ENCODE results near the gene TMEM161A.
A peak's percentile ranks its signal among the peaks of the same experiment; 100 is the strongest.
"Not testable (repeated sequence)": the region's sequence is repeated elsewhere in the genome, so short reads cannot be mapped to it uniquely, and the experiment has no call there.

TMEM161A gene

DNA sequence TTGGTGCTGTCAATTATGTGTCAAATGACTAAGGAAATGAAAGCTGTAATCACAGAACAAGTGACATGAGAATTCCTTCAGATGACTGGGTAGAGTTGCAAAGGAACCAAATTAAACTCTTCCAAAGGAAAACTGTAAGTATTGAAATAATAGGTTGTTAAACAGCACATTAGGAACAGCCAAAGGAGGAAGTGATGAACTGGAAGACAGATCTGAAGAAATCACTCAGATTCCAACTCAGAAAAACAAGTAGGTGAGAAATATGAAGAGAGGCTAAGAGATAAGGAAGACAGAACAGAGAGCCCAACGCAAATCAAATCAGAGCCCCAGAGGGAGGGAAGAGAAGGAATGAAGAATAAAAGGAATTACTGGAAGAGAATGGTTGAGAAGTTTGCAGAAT is 15.4 kb downstream of the TMEM161A start:
- no peak for DNase-seq (ENCODE audit: low spot score)

DNA sequence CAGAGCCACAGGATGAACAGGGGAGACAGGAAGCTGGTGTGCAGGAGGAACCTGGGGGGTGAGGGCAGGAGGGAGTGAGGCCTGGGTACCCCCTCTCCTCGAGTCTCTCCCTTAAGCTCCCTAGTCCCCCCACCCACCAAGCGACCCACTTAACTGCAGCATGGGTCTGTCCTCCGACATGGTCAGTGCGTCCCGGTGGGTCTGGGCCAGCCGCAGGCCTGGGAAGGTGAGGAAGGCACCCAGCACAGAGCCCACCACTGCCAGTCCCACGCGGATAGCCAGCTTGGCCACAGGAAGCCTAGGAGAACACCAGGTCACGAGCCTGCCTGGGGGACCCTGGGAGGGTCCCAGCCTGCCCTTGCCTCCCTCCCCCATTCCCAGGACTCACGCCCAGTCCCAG is 16.9 kb downstream of the TMEM161A start:
- DNase-seq (ENCODE audit: low spot score) = no peak

DNA sequence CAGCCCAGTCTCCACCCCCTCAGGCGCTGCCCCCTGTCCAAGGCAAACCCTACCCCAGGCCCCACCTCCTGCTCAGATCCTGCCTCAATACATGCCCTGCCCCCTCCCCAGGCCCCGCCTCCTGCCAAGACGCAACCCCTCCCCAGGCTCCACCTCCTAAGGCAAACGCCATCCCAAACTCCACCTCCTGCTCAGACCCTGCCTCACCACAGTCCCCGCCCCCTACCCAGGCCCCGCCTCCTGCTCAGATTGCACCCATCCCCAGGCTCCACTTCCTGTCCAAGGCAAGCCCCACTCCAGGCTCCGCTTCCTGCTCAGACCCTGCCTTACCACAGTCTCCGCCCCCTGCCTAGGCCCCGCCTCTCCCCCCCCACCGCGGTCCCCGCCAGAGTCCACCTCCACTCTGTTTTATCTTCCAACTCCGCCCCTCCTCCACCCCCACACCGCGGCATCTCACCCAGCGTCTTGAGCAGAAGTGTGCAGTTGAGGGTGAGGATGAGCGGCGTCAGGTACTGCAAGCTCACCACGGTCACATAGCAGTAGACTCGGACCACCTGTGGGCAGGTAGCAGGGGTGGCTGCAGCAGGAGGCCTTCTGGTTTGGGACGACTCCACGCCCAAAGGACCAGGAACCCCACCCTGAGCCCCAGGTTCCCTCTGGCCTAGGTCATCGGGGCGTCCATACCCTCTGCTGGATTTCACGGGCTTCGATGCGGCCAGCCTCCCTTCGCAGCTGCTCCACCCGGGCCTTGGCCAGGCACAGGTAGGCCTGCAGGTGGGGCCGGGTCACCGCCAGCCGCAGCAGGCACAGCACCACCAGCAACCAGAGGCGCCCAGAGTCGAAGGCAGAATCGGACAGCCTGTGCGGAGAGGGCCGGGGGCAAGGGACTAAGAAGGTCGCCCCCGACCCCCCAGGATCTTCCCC is 17.7 kb downstream of the TMEM161A start:
- peak; percentile 77 for DNase-seq (ENCODE audit: low spot score)

DNA sequence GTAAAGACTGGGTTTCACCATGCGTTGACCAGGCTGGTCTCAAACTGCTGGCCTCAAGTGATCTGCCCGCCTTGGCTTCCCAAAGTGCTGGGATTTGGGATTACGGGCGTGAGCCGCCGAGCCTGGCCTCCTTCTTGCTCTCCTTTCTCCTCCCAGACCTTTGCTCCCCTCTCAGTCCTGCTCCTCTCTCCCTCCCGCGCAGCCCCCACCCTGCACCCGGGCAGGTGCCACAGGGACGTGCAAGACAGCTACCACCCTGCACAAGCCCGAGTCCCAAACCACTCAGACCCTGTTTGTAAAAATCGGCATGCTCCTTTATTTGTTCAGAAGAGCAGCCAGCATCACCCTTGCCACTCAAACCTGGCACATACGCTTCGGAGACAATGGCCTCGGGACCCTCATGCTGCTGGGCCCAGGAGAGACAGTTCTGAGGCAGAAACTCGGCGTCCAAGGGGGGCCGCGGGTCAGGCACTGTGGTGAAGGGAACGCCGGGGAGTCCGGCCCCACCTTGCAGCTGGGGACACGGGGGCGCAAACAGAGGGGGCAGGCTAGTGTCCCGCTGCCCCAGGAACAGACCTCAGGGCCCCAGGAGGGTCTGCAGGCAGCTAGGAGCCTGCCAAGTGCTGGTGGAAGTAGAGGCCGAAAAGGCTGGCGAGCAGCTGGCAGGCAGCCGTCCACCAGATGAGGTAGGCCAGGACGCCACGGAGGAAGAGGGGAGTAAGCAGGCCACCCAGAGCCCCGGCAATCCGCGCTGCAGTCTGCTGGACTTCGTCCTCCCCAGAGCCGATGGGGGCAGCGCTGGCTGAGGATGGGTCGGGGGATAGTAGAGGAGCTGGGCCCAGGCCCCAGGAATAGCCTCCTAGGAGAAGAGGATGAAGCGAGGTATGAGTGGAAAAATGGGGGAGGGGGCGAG is 18.7 kb downstream of the TMEM161A start:
- no peak for DNase-seq (ENCODE audit: low spot score)

DNA sequence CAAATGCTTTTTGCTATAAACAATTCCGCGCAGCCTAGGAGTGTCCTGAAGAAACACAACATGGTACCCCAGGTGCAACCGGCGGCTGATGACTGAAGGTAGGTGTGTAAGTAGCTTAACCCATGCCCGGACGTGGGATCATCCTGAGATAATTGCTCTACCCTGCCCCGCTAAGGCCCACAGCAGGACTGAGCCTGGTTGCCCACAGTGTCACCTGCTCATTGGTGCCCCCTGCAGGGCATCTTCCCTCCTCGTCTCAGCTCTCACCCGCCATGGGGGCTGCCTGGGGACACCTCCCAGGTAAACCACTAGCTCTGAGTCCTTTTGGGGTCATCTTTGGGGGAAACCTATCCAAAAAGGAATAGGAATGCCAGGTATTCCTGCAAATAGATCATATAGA is 22.3 kb downstream of the TMEM161A start:
- no peak for DNase-seq (ENCODE audit: low spot score)

DNA sequence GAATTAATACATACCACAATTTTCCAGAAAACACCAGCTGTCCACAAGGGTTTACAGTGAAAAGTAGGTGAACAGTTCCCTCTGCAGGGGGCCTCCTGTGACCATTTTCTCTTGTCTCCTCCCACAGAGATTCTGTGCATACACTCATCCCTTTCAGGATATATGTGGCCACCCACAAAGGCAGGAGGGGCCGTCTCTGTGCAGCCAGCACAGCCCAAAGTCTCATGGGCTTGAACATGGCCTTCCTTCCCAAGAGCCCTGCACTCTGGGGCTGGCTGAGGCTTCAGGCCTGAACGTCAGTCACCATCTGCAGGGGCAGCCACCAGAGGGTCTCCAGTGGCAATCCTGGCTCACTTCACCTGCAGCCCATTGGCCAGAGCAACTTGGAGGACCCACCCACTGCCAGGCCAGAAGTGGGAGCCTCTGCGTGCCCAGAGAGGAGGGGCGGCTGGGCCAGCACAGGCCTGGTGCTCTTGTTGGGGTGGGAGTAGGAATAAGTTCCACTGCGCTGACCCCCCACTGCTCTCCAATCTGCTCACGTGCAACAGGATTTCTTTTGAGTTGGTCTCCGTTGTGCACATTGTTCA is 25.1 kb downstream of the TMEM161A start:
- no peak for DNase-seq (ENCODE audit: low spot score)

DNA sequence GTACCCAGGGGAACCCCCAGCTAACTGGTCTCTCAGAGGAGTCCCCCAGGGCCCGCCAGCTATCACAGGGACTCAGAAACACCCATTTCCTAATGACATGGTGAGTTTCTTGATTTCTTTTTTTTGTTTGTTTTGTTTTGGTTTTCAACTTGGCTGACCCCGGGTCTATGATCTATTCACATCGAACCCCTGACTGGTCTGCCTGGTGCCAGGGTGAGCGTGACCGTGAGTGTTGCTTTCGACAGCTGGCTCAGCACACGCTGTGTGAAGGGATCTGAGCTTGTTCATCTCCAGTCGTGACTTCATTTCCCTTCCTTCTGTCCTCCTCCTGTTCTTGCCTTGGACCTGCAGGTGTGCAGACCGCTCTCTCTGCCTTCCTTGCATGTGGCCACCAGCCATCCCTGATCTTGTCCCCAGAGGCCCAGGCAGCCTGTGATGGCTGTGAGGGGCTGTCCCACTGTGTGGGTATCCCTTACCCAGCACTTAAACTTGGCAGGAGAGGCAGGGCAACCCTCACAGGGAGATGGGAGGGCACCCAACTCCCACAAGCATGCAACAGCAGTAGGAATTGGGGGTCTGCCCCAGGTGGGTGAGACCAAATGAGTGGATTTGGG is 26.2 kb downstream of the TMEM161A start:
- DNase-seq (ENCODE audit: low spot score) = no peak

DNA sequence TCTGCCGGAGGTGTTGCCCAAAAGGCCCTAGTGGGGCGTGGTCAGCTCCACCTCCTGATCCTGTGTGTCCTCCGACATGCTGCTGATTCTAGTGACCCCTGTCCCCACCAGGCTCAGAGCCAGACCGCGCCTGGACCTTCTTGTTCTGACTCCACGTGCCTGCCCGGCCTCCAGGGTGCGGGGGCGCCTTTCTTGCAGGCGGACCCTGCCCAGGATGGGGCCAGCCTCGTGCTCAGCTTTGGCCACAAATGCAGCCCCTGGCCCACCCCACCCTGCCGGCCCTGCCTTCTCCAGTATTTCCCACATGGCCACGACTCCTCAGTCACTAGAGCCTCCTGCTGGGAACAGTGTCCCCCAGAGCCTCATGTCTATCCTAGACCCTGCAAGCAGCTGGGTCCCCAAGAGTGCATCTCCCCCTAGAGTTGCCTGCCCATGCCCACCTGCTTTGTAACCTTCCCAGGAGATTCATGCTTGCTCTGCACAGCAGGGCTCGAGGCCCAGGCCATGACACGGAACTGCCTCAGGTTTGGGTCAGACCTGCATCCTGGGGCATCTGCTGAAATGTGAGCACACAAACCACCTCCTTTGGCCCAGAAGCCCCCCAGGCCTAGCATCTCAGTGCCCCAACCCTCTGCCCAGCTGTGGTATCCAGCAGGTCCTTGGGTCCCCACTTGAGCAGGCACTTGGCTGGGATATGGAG is 27.0 kb downstream of the TMEM161A start:
- DNase-seq (ENCODE audit: low spot score) = no peak

DNA sequence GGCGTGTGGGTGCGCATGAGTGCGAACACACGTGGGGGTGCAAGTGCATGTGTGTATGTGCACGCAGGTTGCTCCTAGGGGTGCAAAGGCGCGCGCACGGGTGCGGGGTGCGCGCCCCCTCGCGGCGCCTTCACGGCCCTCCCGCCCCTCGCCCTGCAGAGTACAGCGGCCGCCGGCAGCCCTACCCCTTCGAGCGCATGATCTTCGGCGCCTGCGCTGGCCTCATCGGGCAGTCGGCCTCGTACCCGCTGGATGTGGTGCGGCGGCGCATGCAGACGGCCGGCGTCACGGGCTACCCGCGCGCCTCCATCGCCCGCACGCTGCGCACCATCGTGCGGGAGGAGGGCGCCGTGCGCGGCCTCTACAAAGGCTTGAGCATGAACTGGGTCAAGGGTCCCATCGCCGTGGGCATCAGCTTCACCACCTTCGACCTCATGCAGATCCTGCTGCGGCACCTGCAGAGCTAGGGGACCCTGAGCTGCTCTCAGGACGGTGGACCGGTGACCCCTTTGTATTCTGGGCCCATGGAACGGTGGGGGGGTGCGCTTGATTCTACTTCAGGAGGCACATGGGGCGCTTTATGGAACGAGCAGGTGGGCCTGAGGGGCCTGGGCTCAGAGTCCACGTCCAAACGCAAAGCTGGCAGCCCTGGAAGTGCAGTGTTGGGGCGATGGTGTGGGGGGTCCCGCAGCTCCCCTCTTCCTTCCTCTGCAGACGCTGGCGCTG is 27.7 kb downstream of the TMEM161A start:
- DNase-seq (ENCODE audit: low spot score) = peak; percentile 62

DNA sequence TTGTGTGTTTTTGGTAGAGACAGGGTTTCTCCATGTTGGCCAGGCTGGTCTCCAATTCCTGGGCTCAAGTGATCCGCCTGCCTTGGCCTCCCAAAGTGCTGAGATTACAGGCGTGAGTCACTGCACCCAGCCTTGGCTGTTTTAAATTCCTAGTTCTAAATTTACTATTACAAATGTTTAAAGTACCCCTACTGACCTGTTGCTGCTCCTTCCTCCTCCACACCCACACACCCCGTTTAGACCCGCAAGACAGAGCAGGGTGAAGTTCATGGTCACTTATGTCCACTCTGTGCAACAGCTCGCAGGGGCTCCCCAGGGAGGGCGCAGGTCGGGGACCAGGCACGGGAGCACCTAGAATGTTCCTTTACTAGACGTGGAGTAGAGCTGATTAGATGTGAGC is 28.7 kb downstream of the TMEM161A start:
- DNase-seq (ENCODE audit: low spot score) = peak; percentile 33

DNA sequence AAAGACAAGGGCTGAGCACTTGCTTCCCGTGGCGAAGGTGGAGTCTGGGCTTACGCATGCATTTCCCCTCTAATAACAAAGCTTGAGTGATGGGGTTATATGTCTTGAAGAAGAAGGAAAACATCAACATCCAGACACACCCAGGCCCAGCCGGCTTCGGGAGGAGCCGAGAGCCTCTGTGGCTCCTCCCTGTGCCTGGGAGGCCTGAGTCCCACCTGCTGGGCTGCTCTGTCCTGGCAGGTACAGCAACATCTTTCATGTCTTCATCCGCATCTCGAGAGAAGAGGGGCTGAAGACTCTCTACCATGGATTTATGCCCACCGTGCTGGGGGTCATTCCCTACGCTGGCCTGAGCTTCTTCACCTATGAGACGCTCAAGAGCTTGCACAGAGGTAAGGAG is 30.6 kb downstream of the TMEM161A start:
- DNase-seq (ENCODE audit: low spot score) = no peak

DNA sequence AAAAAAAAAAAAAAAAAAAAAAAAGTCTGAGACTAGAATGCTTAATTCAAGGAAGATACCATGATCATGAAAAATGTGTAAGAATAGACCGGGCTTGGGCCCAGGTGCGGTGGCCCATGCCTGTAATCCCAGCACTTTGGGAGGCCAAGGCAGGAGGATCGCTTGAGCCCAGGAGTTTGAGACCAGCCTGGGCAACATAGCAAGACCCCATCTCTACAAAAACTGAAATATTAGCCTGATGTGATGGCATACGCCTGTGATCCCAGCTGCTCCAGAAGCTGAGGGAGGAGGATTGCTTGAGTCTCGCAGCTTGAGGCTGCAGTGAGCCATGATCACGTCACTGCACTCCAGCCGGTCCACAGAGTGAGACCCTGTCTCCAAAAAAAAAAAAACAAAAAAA is 31.3 kb downstream of the TMEM161A start:
- not testable (repeated sequence) for DNase-seq (ENCODE audit: low spot score)

DNA sequence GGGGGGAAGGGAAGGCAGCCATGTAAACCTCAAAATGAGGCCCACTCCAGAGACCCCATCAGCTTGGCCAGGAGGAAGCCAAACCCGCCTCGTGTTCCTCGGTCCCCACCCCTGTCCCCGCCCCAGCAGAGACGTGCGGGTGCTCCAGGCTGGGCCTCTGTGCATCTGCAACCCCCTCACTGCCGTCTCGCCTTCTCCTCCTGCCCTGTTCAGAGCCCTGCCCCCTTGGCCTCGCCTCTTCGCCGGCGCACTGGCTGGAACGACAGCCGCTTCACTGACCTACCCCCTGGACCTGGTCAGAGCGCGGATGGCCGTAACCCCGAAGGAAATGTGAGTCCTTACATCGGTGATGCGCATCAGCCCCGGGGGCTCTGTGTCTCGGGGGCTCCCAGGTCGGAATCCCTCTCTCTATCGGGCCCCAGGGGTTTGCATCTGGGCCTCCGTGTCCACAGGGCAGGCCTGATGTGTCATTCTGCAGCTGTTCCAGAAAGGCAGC is 32.2 kb downstream of the TMEM161A start:
- no peak for DNase-seq (ENCODE audit: low spot score)

DNA sequence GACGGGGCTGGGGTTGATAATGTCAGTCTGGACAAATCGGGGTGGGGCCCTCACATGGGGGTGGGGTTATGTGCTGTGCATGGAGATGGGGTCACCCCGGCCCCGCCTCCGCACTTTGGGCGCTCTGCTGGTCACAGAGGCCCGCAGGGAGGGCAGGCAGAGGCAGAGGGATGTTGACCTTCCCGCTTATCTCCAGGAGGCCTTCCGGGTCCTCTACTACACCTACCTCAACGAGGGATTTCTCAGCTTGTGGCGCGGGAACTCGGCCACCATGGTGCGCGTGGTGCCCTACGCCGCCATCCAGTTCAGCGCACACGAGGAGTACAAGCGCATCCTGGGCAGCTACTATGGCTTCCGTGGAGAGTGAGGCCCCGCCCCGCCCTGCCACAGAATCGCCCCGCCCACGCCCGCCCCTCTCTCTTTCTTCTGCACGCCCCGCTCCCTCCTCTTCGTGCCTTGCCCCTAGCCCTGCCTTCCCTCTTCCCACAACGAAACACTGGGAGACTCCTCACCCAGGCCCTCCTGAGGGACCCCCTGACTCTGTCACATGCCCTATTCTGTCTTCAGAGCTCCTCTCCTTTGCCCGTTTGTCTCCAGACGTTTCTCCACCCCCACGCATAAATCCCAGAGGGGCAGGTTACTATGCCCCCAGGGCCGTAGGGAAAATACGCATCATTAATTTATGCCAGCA is 32.8 kb downstream of the TMEM161A start:
- peak; percentile 86 for DNase-seq (ENCODE audit: low spot score)

DNA sequence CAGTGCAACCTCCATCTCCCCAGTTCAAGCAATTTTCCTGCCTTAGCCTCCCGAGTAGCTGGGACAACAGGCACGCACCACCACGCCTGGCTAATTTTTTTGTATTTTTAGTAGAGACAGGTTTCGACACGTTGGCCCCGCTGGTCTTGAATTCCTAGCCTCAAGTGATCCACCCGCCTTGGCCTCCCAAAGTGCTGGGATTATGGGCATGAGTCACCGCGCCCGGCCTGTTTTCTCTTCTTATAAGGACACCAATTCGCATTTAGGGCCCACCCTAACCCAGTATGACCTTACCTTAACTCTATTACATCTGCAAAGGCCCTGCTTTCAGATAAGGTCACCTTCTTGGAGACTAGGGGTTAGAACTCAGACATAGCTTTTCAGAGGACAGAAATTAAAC is 35.1 kb downstream of the TMEM161A start:
- no peak for DNase-seq (ENCODE audit: low spot score)

DNA sequence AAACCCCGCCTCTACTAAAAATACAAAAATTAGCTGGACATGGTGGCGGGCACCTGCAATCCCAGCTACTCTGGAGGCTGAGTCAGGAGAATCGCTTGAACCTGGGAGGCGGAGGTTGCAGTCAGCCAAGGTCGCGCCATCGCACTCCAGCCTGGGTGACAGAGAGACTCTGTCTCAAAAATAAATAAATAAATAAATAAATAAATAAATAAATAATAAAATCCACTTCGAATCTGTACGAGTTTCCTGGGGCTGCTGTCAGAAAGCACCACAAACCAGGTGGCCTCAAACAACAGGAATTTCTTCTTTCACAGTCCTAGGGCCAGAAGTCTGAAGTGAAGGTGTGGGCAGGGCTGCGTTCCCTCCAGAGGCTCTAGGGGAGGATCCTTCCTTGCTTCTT is 35.7 kb downstream of the TMEM161A start:
- not testable (repeated sequence) for DNase-seq (ENCODE audit: low spot score)

DNA sequence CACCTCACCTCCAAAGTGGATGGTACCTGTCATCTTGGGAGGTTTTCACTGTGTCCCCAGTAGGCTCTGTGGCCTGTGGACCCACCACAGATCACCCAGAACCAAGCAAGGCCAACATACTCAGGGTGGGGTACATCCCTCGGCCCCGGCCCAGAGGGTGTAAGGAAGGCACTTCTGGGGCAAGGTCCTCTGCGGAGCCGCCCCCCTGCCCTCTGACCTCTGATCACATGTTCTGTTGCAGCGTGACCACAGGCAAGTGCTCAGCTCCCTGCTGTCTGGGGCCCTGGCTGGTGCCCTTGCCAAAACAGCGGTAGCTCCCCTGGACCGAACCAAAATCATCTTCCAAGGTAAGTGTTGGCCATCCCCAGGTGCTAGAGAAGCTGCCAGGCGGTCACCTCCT is 36.7 kb downstream of the TMEM161A start:
- no peak for DNase-seq (ENCODE audit: low spot score)

DNA sequence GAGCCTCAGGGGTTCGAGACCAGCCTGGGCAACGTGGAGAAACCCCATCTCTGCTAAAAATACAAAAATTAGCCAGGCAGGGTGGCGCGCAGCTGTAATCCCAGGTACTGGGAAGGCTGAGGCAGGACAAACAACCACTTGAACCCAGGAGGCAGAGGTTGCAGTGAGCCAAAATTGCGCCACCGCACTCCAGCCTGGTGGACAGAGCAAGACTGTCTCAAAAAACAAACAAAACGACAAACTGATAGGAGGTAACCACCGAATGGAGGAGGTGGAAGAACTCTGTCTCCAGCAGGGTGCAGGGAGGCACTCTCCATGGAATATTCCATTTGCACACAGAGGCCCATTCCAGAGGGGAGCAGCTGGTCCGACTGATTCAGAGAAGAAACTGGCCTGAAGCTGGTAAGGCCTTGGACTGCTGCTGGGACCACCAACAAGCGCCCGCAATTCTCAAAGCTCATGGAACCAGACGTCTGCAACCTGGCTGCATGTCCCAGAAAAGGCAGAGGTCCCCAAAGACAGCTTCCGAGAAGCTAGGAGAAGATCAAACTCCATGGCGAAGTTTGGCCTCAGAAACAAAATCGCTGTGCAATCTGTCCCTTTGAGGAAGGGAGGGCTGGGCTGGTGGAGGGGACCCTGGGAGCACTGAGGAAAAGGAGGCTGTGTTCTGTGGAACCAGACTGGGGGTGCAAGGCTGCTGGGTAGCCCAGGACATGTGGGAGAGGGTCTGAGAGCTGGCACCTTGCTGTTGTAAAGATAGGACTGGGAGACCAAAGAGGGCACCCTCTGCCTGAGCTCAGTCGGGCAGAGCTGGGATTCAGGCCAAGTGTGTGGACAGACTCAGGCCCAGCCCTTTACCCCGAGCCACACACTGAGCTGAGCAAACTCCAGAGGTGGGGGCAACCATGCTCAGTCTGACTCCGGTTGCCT is 39.3 kb downstream of the TMEM161A start:
- DNase-seq (ENCODE audit: low spot score) = no peak

Measured in left forelimb (tissue), 1 donor.